GM12878 (cell line): Measurements from ENCODE around the gene DNAH17.

Experiments used
- FOXK2 ChIP-seq: fragments of 450-650 bp; IDR thresholded peaks from 2 replicates; pipeline ENCODE4 v1.6.1; 2017; ENCODE audit warnings: mild to moderate bottlenecking, moderate library complexity
- JUNB ChIP-seq: IDR thresholded peaks from 2 replicates; pipeline ENCODE4 v1.6.1; 2016; ENCODE audit warnings: antibody characterized with exemption, mild to moderate bottlenecking
- TF ChIP-seq, protein P1 (sequence below): IDR thresholded peaks from 2 replicates; pipeline ENCODE4 v1.6.1; 2011; ENCODE audit warnings: low read depth, mild to moderate bottlenecking, low read length, moderate library complexity, borderline replicate concordance; ENCODE audit errors: extremely low read depth
- TF ChIP-seq, protein P2 (sequence below), 3 experiments: IDR thresholded peaks in 2 of 3; conservative IDR thresholded peaks in 1 of 3; 2 replicates each; pipeline ENCODE4 v1.5.1; 2011; ENCODE audit warnings: low read depth in 3 of 3, low read length in 3 of 3, mild to moderate bottlenecking in 3 of 3, control low read depth in 2 of 3, moderate library complexity in 2 of 3, inconsistent platforms in 1 of 3, mixed read lengths in 1 of 3; ENCODE audit not compliant: control insufficient read depth in 2 of 3, insufficient read depth in 1 of 3; ENCODE audit errors: extremely low read depth in 1 of 3
- TF ChIP-seq, protein P3 (sequence below): IDR thresholded peaks from 2 replicates; pipeline ENCODE4 v1.6.1; 2012; ENCODE audit warnings: mild to moderate bottlenecking, low read depth, low read length

DNA sequence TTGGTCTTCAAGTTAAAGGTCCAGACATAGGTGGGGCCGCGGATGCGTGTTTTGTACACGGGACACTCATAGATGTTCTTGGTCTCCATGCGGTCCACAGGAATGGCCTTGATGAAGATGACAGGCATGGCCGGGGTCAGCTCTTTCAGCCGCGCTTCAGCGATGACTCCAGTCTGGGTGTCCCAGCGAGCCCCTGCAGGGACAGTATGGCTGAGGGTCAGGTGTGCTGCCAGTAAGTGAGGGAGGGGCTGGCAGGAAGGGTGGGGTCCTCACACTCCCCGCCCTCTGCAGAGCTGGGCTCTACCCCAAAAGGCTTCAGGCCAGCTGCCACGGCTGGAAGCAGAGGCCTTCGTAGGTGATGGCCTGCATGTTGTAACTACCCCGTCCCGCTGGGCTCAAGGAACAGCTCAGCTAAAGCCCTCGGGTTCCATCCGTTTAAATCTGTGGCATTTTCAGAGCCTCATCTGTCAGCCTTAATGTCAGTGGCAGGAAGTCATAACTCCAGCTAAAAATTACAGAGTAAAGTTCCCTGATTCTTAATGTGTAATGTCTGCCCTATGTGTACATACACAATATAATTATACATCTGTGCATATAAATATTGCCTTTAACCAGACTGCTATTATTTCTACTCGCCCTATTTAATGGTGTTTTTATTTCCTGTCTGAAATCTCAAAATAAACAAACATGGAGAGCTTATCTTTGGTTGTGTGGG is 153.1 kb downstream of the DNAH17 start:
- TF ChIP-seq, protein P1, sequence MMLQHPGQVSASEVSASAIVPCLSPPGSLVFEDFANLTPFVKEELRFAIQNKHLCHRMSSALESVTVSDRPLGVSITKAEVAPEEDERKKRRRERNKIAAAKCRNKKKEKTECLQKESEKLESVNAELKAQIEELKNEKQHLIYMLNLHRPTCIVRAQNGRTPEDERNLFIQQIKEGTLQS: no peak
- TF ChIP-seq, protein P2, sequence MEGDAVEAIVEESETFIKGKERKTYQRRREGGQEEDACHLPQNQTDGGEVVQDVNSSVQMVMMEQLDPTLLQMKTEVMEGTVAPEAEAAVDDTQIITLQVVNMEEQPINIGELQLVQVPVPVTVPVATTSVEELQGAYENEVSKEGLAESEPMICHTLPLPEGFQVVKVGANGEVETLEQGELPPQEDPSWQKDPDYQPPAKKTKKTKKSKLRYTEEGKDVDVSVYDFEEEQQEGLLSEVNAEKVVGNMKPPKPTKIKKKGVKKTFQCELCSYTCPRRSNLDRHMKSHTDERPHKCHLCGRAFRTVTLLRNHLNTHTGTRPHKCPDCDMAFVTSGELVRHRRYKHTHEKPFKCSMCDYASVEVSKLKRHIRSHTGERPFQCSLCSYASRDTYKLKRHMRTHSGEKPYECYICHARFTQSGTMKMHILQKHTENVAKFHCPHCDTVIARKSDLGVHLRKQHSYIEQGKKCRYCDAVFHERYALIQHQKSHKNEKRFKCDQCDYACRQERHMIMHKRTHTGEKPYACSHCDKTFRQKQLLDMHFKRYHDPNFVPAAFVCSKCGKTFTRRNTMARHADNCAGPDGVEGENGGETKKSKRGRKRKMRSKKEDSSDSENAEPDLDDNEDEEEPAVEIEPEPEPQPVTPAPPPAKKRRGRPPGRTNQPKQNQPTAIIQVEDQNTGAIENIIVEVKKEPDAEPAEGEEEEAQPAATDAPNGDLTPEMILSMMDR (IDR thresholded peaks at IDR 0.05 in 2 of 3, conservative IDR thresholded peaks at IDR 0.05 in 1 of 3; ENCODE audit: control insufficient read depth in 2 of 3, extremely low read depth in 1 of 3, insufficient read depth in 1 of 3, low read depth in 3 of 3, low read length in 3 of 3): no peak
- TF ChIP-seq JUNB (no peak), FOXK2 (no peak)
- TF ChIP-seq, protein P3, sequence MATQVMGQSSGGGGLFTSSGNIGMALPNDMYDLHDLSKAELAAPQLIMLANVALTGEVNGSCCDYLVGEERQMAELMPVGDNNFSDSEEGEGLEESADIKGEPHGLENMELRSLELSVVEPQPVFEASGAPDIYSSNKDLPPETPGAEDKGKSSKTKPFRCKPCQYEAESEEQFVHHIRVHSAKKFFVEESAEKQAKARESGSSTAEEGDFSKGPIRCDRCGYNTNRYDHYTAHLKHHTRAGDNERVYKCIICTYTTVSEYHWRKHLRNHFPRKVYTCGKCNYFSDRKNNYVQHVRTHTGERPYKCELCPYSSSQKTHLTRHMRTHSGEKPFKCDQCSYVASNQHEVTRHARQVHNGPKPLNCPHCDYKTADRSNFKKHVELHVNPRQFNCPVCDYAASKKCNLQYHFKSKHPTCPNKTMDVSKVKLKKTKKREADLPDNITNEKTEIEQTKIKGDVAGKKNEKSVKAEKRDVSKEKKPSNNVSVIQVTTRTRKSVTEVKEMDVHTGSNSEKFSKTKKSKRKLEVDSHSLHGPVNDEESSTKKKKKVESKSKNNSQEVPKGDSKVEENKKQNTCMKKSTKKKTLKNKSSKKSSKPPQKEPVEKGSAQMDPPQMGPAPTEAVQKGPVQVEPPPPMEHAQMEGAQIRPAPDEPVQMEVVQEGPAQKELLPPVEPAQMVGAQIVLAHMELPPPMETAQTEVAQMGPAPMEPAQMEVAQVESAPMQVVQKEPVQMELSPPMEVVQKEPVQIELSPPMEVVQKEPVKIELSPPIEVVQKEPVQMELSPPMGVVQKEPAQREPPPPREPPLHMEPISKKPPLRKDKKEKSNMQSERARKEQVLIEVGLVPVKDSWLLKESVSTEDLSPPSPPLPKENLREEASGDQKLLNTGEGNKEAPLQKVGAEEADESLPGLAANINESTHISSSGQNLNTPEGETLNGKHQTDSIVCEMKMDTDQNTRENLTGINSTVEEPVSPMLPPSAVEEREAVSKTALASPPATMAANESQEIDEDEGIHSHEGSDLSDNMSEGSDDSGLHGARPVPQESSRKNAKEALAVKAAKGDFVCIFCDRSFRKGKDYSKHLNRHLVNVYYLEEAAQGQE: no peak
